Hypothalamus (tissue), 51 donors: ENCODE data around the gene POPDC3.
"Not testable (repeated sequence)": the region's sequence is repeated elsewhere in the genome, so short reads cannot be mapped to it uniquely, and the experiment has no call there.

ENCODE experiments used
- DNase-seq, 51 donors: peaks; one replicate each; lab custom pipeline; 2025; lab: John Stamatoyannopoulos, UW

POPDC3 gene, protein sequence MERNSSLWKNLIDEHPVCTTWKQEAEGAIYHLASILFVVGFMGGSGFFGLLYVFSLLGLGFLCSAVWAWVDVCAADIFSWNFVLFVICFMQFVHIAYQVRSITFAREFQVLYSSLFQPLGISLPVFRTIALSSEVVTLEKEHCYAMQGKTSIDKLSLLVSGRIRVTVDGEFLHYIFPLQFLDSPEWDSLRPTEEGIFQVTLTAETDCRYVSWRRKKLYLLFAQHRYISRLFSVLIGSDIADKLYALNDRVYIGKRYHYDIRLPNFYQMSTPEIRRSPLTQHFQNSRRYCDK

GRCh38 chr6:105179244-105180065, at the start of gene POPDC3:
TSS of gene POPDC3 (minus strand) at chr6:105180014. CDS start at chr6:105161909, 18,105 bp downstream.
- peak in 31 of 51 donors; percentile 3 to 52 (median 27) for DNase-seq

DNA sequence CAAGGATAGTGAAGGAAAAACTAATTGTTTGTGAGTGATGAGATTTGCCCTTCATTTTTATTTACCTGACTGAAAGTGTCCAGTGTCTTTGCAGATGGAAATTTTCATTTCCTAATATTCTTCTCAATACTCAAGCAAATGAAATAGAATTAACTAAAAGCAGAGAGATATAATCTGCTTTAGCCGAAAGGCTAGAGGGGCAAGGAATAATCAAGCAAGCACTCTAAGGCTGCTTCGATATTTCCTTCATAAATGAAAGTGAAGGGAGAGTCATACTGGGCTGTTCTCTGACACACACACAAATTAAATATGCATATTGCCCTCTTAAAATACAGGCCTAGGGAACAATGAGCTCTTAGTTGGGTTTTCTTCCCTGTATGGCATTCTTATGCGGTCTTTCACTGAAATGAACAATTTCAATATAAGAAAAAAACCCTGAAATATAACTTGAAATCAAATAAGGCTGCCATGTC, 47.5 kb upstream of the POPDC3 start:
- DNase-seq = no peak

DNA sequence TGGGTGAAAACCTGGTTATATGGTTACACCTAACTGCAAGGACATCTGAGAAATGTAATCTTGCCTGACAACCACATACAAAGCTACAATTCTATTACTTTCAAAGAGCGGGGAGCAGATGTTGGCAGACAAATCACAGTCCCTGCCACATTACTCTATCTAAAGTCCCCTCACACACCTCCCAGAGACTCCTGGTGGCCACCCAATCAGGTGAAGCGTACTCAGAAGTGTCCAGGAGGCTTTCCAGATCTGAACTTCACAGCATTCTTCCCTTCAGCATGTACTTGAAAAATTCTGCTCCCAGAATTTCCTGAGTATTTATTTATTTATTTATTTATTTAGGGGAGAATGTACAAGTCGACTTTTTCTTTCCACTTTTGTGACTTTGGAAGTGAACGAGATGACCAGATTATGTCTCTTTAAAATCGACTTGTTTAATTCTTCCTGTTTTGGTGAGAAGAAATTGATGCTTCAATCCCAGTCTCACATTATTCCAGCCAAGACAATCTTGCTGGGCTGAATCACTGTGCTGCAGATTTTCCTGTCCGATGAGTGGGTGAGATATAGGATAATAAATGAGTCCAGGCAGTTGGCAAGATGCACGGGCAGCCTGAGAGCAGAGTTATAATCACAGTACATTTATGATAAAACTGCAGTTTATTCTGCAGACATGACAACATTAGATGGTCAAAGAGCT, 46.9 kb upstream of the POPDC3 start:
- DNase-seq = peak in 1 of 51 donors; percentile 31

GRCh38 chr6:105223242-105223641, 43.4 kb upstream of the POPDC3 start:
- DNase-seq = no peak

GRCh38 chr6:105221219-105221618, 41.4 kb upstream of the POPDC3 start:
- DNase-seq = not testable (repeated sequence)

- no peak for DNase-seq
These were observed 40.4 kb upstream of the POPDC3 start for GRCh38 chr6:105220186-105220585.

- DNase-seq = not testable (repeated sequence)
These were observed 39.4 kb upstream of the POPDC3 start for GRCh38 chr6:105219218-105219617.

- no peak for DNase-seq
These were observed 35.7 kb upstream of the POPDC3 start for GRCh38 chr6:105215506-105215905.

- no peak for DNase-seq
These were observed 34.9 kb upstream of the POPDC3 start for GRCh38 chr6:105214668-105215067.

GRCh38 chr6:105213272-105213671, 33.5 kb upstream of the POPDC3 start:
- no peak for DNase-seq

- no peak for DNase-seq
These were observed 32.8 kb upstream of the POPDC3 start for GRCh38 chr6:105212587-105212986.

- no peak for DNase-seq
These were observed 32.0 kb upstream of the POPDC3 start for GRCh38 chr6:105211831-105212230.

- no peak for DNase-seq
These were observed 31.2 kb upstream of the POPDC3 start for GRCh38 chr6:105210932-105211531.

DNA sequence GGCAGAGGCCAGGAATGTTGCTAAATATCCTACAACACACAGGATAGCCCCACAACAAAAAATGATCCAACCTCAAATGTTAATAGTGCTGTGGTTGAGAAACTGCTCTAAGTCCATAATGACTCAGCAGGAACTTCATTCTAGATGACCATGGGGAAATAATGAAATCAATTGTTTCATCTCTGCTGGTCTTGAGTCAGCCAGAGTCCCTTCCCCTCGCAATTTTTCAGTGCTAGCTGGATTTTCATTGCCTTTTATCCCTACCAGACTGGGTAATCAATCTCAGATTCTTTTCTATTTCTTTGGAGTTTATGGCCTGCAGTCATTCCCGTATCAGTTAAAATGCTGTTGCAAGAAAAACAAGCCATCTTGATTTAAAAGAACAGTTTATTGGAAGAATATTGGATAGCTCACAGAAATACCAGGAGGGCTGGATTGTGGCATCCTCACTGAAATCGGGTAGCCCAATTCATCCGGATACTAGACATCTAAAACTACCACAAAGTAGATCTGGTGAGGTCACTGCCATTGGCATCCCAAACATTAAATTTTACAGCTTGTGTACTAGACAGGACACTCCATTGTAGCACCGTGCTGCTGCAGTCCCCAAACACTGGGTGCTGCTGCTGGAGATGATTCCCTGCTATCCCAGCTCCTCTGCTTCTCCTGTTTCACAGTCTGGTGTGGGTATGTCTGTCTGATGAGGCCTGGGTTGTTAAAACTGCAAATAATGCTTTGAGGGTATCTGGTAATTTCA, 30.3 kb upstream of the POPDC3 start:
- peak in 1 of 51 donors; percentile 7 for DNase-seq

DNA sequence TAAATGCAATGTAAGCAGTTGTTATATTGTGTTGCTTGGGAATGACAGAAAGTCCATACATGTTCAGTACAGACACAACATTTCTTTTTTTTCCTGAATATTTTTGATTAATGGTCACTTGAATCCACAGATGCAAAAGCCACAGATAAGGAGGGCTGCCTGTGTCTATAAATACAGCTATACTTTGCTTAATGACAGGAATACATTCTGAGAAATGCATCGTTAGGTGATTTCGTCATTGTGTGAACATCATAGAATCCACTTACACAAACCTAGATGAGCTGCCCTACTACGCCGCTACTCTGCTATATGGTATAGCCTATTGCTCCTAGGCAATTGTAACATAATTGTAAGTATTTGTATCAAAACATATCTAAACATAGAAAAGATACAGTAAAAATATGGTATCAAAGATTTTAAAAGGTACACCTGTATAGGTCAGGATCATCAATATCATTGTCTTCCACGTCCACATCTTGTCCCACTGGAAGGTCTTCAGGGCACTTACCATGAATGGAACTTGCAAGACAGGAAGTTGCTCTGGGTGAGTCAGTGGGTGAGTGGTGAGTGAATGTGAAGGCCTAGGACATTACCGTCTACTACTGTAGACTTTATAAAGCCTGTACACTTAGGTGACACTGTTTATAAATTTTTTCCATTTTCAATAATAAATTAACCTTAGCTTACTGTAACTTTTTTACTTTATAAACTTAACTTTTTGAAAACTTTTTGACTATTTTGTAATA, 27.9 kb upstream of the POPDC3 start:
- DNase-seq = no peak

GRCh38 chr6:105204768-105205167, 25.0 kb upstream of the POPDC3 start:
- no peak for DNase-seq

GRCh38 chr6:105204331-105204730, 24.5 kb upstream of the POPDC3 start:
- DNase-seq = no peak

GRCh38 chr6:105202486-105202885, 22.7 kb upstream of the POPDC3 start:
- DNase-seq = no peak

GRCh38 chr6:105200133-105200730, 20.4 kb upstream of the POPDC3 start:
- DNase-seq = no peak
